GM18526 (cell line): Measurements from ENCODE around the gene VPS37B.

Source experiments
- POLR2A ChIP-seq: IDR thresholded peaks from 3 replicates; pipeline ENCODE4 v1.6.1; 2011; ENCODE audit not compliant: insufficient read length; ENCODE audit errors: extremely low read depth

Gene VPS37B

GRCh38 chr12:122862872-122863701 lies 32.8 kb downstream of the VPS37B start:
- no peak for TF ChIP-seq POLR2A

- TF ChIP-seq POLR2A: no peak
These were observed 33.8 kb downstream of the VPS37B start for GRCh38 chr12:122862110-122862634.

DNA sequence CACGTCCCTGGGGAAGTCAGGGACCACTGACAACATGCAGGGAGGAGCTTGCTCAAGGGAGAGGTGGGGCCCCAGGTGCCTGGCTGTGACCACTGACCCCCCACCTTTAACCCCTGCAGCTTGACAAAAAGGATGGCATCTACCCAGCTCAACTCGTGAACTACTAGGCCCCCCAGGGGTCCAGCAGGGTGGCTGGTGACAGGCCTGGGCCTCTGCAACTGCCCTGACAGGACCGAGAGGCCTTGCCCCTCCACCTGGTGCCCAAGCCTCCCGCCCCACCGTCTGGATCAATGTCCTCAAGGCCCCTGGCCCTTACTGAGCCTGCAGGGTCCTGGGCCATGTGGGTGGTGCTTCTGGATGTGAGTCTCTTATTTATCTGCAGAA lies 34.3 kb downstream of the VPS37B start:
- no peak for TF ChIP-seq POLR2A

DNA sequence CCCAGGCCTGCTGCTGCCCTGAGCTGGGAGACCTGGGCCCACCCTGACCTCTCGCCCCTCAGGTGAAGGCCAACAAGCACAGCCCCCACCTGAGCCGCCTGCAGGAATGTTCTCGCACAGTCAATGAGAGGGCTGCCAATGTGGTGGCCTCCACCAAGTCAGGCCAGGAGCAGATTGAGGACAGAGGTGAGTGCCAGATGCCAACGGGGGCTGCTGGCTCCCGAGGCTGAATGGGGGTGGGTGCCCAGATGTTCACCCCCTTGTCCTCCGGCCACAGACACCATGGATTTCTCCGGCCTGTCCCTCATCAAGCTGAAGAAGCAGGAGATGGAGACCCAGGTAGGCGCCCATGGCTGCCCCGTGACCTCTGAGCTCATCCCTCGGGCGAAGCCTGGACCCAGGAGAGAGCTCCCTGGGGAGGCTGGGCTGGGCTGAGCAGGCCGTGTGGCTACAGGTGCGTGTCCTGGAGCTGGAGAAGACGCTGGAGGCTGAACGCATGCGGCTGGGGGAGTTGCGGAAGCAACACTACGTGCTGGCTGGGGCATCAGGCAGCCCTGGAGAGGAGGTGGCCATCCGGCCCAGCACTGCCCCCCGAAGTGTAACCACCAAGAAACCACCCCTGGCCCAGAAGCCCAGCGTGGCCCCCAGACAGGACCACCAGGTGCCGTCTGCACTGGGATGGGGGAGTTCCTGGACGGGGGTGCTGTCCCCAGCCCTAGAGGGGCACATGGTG lies 34.9 kb downstream of the VPS37B start:
- TF ChIP-seq POLR2A: no peak

DNA sequence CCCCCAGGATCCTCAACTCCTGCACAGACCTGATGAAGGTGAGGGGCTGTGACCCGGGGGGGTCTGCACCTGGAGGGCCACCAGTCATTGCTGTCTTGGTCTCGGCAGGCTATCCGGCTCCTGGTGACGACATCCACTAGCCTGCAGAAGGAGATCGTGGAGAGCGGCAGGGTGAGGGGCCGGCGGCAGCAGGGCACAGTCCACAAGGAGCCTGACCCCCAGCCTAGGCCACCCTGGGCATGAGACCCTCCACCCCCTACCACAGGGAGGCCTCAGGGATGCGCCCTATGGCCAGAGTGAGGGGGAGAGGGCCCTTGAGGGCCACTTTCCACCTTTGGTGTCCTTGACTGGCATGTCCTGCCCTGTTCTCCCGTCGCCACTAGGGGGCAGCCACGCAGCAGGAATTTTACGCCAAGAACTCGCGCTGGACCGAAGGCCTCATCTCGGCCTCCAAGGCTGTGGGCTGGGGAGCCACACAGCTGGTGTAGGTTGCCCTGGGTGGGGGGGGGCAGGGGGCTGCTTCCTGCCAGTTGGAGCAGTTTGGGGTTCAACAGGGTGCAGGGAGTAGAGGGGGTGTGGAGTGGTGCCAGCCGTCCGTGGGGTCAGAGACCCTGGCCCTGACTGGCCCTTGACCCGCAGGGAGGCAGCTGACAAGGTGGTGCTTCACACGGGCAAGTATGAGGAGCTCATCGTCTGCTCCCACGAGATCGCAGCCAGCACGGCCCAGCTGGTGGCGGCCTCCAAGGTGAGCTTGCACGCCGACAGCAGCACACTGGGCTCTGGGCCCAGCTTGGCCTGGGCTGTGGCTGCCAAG lies 35.7 kb downstream of the VPS37B start:
- TF ChIP-seq POLR2A: no peak

DNA sequence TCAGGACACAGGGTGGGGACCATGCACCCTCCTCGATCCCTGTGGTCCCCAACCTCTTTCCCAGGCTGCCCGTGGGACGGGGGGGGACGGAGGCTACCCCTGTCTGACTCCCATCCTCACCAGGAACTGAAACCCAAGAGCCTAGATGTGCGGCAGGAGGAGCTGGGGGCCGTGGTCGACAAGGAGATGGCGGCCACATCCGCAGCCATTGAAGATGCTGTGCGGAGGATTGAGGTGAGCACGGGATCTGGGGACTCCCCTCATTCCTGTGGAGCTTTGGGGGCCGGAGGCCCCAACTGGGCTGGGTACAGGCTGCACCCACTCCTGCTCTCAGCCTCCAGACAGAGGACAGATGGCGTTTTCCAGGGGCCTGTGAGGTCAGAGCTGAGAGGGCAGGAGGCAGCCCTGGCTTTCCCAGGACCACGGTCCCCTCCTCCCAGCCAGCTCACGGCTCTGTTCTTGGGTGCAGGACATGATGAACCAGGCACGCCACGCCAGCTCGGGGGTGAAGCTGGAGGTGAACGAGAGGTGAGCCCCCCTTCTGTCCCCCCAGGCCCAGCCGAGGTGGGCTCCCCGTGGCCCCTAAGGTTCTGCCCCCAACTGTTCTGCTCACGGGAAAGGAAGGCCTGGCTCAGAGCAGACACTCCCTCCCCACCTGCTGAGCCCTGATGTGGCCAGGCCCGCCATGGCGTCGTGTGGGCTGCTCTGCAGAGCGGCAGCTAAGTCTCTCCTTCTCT lies 36.5 kb downstream of the VPS37B start:
- no peak for TF ChIP-seq POLR2A

DNA sequence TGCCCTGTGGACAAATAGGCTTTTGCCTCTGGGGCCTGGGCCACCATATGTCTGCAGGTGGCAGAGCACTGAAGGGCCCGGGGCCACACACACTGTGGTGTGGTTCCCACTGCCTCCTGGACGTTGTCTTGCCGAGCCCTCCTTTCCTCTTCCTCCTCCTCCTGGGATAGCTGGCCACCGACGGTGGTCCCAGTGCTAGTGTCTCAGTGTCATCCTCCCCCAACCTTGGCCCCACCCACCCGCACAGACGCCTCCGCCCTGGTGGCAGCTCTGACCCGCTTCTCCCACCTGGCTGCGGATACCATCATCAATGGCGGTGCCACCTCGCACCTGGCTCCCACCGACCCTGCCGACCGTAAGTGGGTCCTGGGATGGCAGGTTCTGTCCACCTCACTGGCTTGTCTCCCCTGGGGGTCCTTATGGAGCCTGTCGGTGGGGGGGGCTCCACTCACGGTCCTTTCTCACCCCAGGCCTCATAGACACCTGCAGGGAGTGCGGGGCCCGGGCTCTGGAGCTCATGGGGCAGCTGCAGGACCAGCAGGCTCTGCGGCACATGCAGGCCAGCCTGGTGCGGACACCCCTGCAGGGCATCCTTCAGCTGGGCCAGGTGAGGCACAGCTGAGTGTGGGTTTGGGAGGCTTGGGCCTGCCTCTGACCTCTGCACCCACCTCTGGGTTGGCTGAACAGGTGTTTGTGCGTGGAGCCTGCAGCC lies 37.2 kb downstream of the VPS37B start:
- no peak for TF ChIP-seq POLR2A

- no peak for TF ChIP-seq POLR2A
These were observed 37.8 kb downstream of the VPS37B start for GRCh38 chr12:122858171-122858570.

DNA sequence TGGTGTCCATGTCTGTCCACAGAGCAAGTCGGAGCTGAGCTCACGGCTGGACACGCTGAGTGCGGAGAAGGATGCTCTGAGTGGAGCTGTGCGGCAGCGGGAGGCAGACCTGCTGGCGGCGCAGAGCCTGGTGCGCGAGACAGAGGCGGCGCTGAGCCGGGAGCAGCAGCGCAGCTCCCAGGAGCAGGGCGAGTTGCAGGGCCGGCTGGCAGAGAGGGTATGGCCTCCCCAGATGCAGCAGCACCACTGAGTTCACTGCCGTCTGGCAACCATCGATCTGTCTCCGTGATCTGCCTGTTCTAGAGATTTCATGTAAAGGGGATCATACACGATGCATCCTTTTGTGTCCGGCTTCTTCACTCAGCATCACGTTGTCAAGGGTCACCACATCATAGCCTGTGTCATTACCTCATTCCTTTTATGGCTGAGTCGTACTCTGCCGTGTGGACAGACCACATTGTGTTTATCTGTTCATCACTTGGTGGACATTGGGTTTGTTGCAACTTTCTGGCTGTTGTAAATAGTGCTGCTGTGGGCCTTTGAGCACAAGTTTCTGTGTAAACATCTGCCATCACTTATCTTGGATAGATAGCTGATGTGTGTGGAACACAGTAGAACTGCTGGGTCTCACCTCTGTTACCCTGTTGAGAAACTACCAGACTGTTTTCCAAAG lies 38.8 kb downstream of the VPS37B start:
- no peak for TF ChIP-seq POLR2A

- TF ChIP-seq POLR2A: no peak
These were observed 39.7 kb downstream of the VPS37B start for GRCh38 chr12:122855928-122856831.

GRCh38 chr12:122855071-122855829 lies 40.7 kb downstream of the VPS37B start:
- TF ChIP-seq POLR2A: no peak

- TF ChIP-seq POLR2A: no peak
These were observed 41.4 kb downstream of the VPS37B start for GRCh38 chr12:122854554-122854953.
